GM21390 (cell line): Measurements from ENCODE around the gene MAPK4.
"Not testable (repeated sequence)": the region's sequence is repeated elsewhere in the genome, so short reads cannot be mapped to it uniquely, and the experiment has no call there.

Source experiments
- ATAC-seq: cut with Tn5 transposase; IDR thresholded peaks from one replicate; pipeline ENCODE4 v1.9.1; 2021; ENCODE audit not compliant: unreplicated experiment

MAPK4 gene

DNA sequence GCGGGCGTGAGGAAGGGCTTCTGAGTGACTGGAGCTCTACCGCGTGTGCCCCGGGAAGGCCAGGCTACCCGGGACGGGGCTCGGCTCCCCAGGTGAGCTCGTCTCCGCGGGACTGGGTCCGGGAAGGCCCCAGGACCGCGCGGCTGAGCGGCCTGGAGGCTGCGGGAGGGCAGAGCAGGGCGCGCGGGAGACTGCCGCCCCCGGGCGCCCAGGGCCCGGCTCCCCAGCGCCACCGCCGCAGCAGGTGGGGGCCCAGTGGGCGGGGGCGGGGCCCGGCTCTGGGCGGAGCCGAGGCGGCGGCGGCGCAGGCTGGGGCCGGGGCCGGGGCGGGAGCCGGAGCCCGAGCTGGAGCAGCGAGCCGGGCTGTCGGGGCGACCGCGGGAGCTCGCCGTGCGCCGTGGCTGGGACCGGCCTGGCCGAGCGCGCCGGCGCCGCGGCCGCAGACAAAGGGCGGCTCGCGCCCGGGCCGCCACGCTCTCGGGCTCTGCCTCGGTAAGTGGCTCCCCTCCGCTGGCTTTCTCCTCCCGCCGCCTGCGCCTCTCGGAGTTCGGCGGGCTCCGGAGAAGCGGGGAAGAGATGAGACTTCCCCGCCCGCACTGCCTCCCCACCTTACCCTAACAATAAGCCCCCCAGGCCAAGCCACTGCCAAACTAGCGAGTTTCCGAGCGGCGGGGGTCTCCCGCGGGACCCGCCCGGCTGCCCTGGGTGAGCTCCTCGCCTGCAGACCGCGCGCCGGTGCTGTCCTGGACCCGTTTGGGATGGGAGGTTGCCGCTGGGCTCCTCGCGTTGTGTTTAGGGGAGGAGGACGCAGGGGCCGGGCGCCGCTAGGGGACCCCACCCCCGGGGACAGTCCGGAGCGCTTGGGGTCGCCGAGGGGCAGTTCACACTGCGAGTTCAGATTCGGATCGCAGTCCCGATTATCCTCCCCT is at the start of gene MAPK4:
Gene MAPK4 (plus strand): TSS at position 336 of the 929 bp plus-strand sequence. CDS start 103,872 bp downstream, outside the sequence.
- ATAC-seq, result peak; percentile 67

DNA sequence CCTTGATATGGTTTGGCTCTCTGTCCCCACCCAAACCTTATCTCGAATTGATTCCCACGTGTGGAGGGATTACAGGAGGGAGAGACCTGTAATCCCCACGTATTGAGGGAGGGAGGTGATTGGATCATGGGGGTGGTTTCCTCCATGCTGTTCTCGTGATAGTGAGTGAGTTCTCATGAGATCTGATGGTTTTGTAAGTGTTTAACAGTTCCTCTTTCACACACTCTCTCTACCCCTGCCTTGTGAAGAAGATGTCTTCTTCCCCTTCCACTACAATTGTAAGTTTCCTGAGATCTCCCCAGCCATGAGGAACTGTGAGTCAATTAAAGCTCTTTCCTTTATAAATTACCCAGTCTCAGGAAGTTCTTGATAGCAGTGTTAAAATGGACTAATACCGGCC is 42.6 kb upstream of the MAPK4 start:
- ATAC-seq, result not testable (repeated sequence)

DNA sequence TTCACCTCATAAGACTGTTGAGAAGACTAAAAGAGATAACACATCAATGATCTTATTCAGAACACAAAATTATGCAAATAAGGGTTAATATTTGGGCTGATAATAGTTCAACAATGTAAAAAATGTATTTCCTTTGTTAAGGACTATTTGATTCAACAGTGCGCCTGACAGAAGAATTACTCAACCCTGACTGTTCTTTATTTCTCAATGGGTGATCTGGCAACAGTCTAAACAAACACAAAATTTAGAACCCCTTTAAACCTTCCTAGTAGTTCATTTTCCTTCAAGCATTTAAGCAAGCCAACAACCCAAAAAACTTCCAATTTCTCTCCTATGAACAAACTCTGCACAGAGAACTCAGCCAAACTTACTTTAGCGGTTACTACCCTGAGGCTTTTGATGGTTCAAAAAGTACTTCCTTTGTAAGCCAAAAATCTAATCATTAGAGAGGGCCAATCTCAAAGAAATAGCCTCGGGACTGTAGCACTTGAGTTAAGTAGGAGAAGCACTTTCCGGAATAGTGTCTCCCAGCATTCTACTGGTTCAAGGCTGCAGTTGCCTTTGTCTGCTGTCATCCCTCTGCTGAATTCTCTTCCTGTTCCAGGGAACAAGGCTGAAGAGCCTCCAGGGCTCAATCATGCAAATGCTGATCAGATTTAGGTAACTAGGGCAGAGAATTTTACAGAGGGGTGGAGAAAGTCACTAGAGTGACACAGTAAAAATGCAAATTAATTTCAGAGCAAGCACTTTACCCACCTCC is 40.9 kb upstream of the MAPK4 start:
- no peak for ATAC-seq

DNA sequence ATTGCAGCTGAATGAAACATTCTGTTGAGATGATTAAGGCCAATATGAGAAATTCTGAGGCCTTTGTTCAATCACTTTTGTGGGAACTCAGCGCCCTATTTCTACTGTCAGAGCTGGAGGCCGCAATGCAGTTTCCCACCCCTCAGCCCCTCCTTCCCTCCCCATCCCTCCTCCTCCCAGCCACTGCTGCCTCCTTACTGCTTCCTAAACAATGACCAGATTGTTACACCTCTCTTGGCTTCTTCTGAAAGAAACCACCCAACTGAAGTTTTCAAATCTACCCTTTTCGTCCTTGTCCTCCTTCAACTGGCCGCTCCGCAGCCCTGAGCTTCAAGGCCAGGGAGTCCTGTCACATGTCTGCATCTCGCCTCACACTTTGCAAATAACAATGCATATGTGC is 36.7 kb upstream of the MAPK4 start:
- ATAC-seq, result no peak

DNA sequence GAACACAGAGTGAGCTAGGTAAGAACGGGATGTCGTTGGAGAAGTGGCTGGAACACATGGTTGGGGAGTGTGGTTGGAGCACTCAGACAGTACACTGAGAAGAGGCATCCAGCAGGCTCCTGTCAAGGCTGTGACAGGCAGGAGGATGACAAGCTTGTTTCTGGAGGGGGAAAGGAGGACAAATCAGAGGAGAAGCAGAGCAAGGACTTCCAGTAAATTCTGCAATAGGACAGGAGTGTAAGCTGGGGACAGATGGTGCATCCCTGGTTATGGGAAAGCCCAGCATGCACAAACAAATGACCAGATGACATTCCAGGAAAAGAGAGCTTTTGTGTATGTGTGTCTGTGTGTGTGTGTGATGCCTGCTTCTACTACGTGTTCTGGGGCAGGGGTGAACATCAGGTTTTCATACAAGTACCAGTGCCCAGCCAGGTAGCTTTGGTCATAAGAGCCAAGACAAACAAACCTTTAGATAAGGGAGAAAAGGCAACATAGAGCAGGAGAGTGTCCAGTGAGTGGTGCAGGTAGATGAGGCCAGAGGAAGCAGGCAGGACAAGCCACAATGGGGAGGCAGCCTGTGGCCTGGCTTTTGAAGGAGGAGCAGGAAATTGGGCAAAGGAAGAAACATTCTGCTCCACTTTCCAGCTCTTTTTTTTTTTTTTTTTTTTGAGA is 32.1 kb upstream of the MAPK4 start:
- no peak for ATAC-seq

DNA sequence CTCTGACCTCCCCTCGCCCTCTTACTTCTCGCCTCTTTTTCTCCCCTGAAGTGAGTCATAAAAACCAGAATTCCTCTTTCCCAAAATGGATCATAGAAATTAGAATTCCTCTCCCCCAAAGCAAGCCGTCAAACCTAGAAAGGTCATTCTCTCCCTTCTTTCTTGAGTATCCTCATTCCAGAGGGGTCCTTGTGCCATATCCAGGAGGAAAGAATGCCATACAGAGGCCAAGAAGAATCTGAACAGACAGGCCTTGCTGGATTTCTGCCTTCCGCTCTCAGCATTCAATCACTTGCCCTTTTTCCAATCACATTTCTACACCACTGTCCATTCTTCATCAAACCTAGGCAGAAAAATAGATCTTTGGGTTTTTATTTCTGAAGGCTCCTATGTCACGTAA is 31.1 kb upstream of the MAPK4 start:
- no peak for ATAC-seq

DNA sequence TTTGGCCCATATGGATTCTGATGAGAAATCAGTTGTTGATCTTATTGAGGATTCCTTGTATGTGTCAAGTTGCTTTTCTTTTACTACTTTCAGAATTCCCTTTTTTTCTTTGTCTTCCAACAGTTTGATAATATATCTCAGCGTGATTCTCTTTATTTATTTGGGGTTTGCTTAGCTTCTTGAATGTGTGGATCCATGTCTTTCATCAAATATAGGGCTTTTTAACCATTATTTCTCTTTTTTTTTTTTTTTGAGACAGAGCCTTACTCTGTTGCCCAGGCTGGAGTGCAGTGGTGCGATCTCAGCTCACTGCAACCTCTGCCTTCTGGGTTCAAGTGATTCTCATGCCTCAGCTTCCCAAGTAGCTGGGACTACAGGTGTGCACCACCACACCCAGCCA is 26.1 kb upstream of the MAPK4 start:
- not testable (repeated sequence) for ATAC-seq

DNA sequence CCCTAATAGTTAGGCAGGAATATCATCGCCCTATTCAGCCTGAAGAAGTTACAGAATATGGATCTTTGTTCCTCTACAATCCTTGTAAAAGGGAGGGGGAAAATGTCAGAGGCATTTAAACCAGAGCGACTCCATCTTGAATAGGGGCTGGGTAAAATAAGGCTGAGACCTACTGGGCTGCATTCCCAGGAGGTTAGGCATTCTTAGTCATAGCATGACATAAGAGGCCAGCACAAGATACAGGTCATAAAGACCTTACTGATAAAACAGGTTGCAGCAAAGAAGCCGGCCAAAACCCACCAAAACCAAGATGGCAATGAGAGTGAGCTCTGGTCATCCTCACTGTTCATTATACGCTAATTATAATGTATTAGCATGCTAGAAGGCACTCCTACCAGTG is 15.4 kb upstream of the MAPK4 start:
- not testable (repeated sequence) for ATAC-seq

DNA sequence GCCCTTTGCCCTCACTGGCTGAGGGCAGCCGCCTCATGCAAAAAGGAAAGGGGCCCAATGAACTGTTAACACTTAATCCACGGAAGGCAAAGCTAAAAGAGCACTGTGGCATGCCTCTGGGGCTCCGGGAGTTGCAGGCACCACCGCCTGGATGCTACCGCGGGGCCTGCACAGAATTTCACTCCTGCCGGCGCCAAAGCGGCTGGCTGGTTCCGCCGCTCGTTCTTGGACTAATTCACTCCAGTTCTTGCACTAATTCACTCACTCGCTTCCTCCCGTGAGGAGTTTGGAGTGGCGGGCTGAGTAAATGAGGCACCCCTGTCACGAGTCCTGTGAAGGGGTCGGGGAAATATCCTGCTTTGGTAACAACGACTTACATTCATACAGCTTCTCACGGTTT is 14.0 kb upstream of the MAPK4 start:
- no peak for ATAC-seq

DNA sequence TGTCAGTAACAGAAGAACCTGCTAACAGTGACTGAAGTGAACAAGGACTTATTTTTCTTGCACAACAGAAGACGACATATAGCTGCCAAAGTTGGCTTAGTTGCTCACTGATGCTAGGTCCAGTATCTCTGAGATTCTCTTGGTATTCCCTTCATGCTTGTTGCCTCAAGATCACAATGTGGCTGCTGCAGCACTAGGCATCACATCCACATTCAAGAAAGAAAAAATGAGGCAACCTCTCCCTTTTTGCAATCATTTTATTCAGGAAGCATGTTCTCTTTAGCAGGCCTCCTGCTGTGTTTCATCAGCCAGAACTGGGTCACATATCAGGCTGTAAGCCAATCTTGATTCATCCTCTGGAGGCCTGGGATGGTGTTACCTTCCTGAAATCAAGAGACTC is 11.7 kb upstream of the MAPK4 start:
- no peak for ATAC-seq

DNA sequence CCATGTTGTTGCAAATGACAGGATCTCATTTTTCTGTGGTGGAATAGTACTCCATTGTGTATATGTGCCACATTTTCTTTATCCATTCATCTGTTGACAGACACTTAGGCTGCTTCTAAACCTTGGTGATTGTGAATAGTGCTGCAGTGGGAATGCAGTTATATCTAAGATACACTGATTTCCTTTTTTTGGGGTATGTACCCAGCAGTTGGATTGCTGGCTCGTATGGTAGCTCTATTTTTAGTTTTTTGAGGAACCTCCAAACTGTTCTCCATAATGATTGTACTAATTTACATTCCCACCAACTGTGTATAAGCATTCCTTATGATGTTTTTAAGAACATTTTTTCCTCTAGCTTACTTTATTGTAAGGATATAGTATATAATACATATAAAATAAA is 8.2 kb upstream of the MAPK4 start:
- not testable (repeated sequence) for ATAC-seq

DNA sequence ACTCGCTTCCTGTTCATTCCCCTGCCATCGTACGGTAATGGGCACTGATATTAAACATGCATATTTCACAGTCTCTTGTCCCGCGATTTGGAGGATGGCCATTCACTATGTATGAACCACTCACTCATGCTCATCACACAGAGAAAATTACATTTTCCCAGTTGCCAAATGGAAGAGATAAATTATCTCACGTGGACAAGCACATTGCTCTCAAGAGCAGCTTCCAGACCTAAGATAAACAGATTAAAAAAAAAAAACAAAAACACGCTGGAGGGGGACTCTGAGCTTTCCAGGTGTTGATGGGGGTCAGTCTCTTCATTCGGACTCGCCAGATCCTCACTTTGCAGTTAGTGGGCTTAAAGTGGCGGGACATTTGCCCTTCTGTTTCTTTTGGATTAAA is 1.7 kb upstream of the MAPK4 start:
- no peak for ATAC-seq

DNA sequence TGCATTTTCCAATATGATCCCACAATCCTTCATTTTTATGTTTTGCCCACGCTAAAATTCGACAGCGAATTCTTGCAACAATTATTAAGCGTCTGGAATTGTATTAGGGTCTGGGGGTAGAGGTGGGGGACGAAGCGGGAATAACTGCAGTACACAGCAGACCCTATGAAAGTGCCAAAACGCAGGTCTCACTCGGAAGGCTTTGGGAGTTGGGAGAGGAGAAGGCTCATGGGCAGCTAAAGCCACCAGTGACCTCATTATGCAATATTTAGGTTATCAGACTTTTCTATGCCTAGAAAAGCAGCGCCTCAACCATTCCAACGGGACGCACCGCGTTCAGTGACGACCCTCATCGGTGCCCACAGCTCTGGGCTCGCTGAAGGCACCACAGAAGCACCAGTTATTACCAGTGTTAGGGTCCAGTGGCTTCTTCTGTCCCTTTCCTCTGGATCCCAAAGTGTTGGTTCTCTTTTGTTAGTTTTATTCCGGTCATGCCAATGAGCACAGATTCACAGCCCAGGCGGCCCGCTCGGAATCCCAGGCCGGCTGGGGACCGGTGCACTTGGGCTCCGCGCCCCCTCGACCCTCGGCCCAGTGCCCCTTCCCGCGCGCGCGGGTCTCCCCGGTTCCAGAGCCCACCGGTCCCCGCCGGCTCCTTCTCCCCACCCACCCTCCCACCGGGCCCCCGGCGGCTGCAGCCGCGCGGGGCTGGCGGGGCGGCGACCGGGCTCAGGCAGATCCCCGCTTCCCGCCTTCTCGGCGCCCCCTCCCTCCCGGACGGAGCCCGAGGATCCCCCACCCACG is 737 bp upstream of the MAPK4 start:
- ATAC-seq, result no peak

DNA sequence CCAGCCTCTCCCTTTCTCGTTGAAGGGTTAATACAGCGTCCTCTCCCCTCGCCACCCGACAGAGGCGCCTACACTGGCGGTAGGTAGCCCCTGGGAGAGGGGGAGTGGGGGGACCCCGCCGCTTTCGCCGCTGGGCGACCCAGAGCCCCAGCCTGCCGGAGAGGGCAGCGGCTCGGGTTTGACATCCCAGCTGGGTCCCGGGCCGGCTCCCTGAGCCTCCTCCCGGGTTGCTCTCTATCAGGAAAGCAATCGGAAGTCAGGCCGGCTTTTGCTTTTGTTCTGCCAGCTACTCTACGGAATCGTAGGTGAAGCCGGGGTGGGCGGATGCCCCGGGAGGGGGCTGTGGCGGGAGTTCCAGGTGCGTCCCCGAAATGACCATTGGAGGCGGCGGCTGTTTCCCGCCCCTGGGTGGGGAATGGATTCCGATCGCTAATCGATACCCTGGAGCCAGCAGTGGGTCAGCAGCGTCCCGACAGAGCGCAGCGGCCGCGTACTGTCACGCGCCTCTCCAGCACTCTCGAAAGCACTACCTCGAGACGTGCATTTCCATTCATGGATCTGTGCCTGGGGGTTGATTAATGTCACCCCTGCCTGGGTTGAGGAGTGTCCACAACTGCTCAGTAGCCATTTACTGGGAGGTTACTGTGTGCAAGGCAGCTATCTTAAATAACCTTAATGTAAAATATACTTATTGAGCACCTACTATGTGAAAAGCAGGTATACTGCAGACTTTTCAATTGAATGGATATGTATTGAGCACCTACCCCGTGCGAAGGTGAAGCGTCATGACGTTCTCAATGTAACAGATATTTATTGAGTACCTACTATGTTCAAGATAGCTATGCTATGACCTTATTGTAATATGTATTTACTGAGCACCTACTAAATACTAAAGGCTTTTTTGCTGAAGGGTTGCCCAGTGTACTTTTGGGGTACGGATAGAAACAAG is 1.1 kb downstream of the MAPK4 start:
- ATAC-seq, result no peak

DNA sequence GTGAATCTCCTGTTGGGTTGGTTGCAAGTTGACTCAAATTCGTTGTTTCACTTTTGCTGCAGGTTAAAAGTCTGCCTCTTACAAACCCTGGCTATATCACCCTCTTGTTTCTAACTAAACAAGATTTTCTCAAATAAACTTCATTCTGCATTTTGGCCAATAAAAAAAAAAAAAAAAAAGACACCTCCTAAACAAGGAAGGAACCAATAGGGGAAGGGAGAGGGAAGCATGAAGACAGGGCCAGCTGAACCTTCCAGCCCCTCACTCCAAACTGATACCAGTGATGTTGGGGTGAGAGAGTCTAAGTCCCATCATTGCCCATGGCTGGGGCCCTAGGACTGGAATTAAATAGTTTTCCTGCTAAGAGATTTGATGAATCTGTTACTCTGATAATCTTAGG is 2.4 kb downstream of the MAPK4 start:
- ATAC-seq, result not testable (repeated sequence)

DNA sequence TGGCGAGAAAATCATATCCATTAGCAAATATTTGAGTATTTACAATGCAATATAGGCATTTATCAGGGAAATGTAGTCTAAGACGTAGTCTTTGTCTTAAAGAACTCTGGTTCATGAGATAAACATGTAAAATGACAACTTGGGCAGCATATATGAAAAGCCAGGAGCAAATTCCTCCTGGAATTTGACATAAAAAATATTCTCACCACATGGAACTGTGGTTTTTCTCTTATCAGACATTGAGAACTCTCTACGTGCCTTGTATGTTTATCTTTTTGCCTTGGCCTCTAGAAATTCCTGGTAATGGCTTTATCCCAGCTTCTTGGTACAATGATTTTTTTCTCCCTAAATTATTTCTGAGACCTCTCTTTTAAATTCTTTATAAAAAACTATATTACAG is 2.8 kb downstream of the MAPK4 start:
- ATAC-seq, result no peak

DNA sequence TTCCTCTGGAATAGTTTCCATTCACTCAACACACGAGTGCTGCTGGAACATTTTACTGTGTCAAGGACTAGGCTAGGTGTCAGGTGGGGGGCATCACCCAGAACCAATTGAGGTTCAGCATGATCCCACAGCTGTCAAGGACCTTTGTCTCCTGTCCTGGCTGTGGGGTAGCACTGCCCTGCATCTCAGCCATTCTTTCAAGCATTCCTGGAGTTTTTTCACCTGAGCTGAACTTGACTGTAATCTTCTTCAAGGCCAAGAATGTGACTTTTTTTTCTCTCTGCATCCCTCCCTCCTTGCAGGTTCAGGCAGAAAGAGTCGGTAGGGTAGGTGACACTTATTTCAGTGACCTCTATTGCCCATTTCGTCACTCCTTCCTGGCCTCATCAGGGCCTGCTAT is 3.5 kb downstream of the MAPK4 start:
- no peak for ATAC-seq

DNA sequence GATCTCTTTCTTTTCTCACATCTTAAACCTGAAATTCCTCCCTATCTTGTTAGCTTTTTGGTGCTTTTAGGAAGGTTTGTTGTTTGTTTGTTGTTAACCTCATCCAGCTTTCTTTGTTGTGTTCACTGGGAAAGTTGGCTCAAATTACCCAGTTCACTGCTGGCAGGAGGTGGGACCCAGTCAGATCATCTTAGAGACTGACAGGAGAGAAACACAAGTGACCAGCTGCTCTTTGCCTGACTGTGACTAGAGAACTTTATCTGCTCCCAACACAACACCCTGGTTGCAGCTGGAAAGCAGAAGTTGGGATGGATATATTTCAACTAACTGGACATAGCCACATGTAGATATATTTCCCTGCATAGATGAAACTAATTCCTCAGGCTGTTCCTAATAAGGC is 10.0 kb downstream of the MAPK4 start:
- no peak for ATAC-seq

DNA sequence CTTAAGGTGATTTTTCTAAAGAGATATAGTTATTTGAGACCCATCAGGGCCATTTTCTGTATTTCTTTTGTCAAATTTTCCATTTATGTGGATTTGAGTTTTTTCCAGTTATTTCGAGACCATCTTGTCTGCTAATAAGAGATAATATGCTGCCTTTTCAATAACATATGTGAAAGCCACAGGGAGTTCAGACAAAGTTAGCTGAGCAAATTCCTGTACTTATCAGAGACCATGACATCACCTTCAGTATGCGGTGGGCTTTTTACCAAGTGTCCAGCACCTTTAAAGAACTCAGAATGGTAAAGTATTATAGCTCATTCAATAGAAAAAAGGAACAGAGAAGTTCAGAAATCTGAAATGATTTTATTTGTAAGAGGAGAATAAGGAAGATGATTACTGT is 11.7 kb downstream of the MAPK4 start:
- no peak for ATAC-seq

DNA sequence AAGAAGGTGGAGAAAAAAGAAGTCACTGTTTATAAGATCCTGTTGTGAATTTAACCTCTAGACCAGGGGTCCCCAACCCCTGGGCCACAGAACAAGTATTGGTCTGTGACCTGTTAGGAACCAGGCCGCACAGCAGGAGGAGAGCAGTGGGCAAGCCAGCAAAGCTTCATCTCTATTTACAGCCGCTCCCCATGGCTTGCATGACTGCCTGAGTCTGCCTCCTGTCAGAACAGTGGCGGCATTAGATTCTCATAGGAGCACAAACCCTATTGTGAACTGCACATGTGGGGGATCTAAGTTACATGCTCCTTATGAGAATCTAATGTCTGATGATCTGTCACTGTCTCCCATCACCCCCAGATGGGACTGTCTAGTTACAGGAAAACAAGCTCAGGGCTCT is 13.3 kb downstream of the MAPK4 start:
- ATAC-seq, result not testable (repeated sequence)
